ENCODE results near the gene FLNB. TPM values are rescaled to one million over a fixed set of nuclear protein-coding genes. Genes with fewer than 3 reads are reported as not detected.
A peak's percentile ranks its signal among the peaks of the same experiment; 100 is the strongest.

FLNB gene
- total and polyA plus RNA-seq, 2 of the 4 experiments (the other 2 are of a cell fraction) = 78.0 to 136 TPM

DNA sequence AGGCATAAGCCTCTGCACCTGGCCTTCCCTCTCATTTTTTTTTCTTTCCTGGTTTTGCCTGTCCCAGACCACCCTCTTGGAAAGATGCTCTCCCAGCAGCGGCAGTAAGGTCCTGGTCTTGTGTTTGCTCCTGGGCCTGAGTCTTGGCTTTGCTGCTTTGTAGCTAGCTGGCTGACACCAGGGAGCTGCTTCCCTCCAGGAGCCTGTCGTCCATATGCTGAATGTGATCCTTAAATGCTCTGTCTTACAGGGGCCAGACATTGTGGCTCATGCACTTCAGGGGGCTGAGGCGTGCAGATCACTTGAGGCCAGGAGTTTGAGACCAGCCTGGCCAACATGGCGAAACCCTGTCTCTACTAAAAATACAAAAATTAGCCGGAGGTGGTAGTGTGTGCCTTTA, 17.2 kb downstream of the FLNB start:
- no peak overlapping the region for H2AFZ ChIP-seq (replicated peaks; ENCODE audit: low read length, poor library complexity)
- peaks cover 31% of the 10 kb centered on the region for H3K9me1 ChIP-seq (ENCODE audit: insufficient read depth, low read length)
- peak; percentile 16 for ATAC-seq (ENCODE audit: low read depth)
- H3K4me2 ChIP-seq (ENCODE audit: low read depth, low read length) = no peak overlapping the region
- no peak for DNase-seq
- H3K4me1 ChIP-seq (ENCODE audit: control insufficient read depth, insufficient read depth, low read length) = peaks cover 23% of the 10 kb centered on the region
- H3K4me3 ChIP-seq (ENCODE audit: insufficient read depth, low read depth, low read length) = no peak overlapping the region
- no peak overlapping the region for H2BK120ac ChIP-seq (ENCODE audit: low read depth, low read length)
- H3K9ac ChIP-seq (ENCODE audit: low read depth, low read length) = no peak overlapping the region
- H2AK9ac ChIP-seq (replicated peaks; ENCODE audit: low read depth, low read length, poor library complexity) = no peak overlapping the region
- no peak overlapping the region for H4K5ac ChIP-seq (ENCODE audit: low read depth, low read length)
- 89% methylated on average over 1 of the region's 5 CpGs; no CpG with 5 or more reads in 1 of the 2 experiments for WGBS, 2 experiments (ENCODE audit: extremely low coverage in 2 of 2, insufficient read length in 1 of 2)
- no peak overlapping the region; a peak in 1 of 4 replicates for H4K8ac ChIP-seq (ENCODE audit: low read depth in 2 of 2, low read length in 2 of 2)
- H3K27me3 ChIP-seq (ENCODE audit: control insufficient read depth, insufficient read depth, low read length) = no peaks in the 10 kb centered on the region
- H3K79me1 ChIP-seq (ENCODE audit: low read depth in 1 of 2, low read length in 2 of 2) = peaks cover 13 to 80% of the 10 kb centered on the region in 2 experiments
- no peak overlapping the region for H3K18ac ChIP-seq (ENCODE audit: low read depth, low read length)
- in situ Hi-C loops (cut with MboI; ENCODE audit: low sequenced_read_pairs) (no loop called here), intact Hi-C loops (cut with micrococcal nuclease) (no loop called here), dilution Hi-C loops (cut with HindIII; ENCODE audit: low sequenced_read_pairs, unreplicated experiment) (no loop called here)
- BruUV-seq (replicated peaks) = no TSS peak
- H2BK15ac ChIP-seq (ENCODE audit: low read depth, low read length) = no peak overlapping the region
- 0 out of 2 replicates have a peak overlapping the region, but pooled peaks have one; percentile 11 for H2AK5ac ChIP-seq (ENCODE audit: low read depth, low read length)
- H3K4ac ChIP-seq (ENCODE audit: low read depth, low read length) = no peak overlapping the region
- POLR2A ChIA-PET (ENCODE audit: unreplicated experiment) = no interaction called here
- no peak overlapping the region for H3K27ac ChIP-seq (ENCODE audit: insufficient read depth, low read length)
- CTCF ChIA-PET = interaction anchor here (0.6 to 1.1 kb wide), 3 partner anchors 12 to 16 kb away, joined by 3 read pairs; no protein-coding TSS in a partner anchor
- H3K56ac ChIP-seq (ENCODE audit: extremely low read depth, insufficient read depth, low read length) = no peak overlapping the region
- no peak overlapping the region for H3K23ac ChIP-seq (ENCODE audit: low read depth, low read length)
- TF ChIP-seq MAZ (IDR thresholded peaks at IDR 0.05; ENCODE audit: borderline replicate concordance, low read depth, low read length) (no peak), NFE2L2 (IDR thresholded peaks at IDR 0.05; ENCODE audit: low read depth, low read length) (no peak), RFX5 (IDR thresholded peaks at IDR 0.05; ENCODE audit: low read depth, low read length) (no peak), CEBPB (IDR thresholded peaks at IDR 0.05; ENCODE audit: low read depth, low read length) (no peak), USF2 (IDR thresholded peaks at IDR 0.05; ENCODE audit: low read depth, low read length) (no peak), FOS (IDR thresholded peaks at IDR 0.05; ENCODE audit: low read depth, low read length) (no peak), RAD21 (IDR thresholded peaks at IDR 0.05; ENCODE audit: low read length) (no peak), BHLHE40 (IDR thresholded peaks at IDR 0.05; ENCODE audit: low read depth, low read length) (no peak), CHD1 (IDR thresholded peaks at IDR 0.05; ENCODE audit: low read depth, low read length) (no peak), MXI1 (IDR thresholded peaks at IDR 0.05; ENCODE audit: borderline replicate concordance, low read depth, low read length) (no peak), SMC3 (IDR thresholded peaks at IDR 0.05; ENCODE audit: low read depth, low read length) (no peak), MAFK (IDR thresholded peaks at IDR 0.05; ENCODE audit: low read depth, low read length) (no peak)
- TF ChIP-seq, protein P1, sequence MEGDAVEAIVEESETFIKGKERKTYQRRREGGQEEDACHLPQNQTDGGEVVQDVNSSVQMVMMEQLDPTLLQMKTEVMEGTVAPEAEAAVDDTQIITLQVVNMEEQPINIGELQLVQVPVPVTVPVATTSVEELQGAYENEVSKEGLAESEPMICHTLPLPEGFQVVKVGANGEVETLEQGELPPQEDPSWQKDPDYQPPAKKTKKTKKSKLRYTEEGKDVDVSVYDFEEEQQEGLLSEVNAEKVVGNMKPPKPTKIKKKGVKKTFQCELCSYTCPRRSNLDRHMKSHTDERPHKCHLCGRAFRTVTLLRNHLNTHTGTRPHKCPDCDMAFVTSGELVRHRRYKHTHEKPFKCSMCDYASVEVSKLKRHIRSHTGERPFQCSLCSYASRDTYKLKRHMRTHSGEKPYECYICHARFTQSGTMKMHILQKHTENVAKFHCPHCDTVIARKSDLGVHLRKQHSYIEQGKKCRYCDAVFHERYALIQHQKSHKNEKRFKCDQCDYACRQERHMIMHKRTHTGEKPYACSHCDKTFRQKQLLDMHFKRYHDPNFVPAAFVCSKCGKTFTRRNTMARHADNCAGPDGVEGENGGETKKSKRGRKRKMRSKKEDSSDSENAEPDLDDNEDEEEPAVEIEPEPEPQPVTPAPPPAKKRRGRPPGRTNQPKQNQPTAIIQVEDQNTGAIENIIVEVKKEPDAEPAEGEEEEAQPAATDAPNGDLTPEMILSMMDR (conservative IDR thresholded peaks at IDR 0.05; ENCODE audit: low read depth, low read length) = no peak
- TF ChIP-seq, protein P2, sequence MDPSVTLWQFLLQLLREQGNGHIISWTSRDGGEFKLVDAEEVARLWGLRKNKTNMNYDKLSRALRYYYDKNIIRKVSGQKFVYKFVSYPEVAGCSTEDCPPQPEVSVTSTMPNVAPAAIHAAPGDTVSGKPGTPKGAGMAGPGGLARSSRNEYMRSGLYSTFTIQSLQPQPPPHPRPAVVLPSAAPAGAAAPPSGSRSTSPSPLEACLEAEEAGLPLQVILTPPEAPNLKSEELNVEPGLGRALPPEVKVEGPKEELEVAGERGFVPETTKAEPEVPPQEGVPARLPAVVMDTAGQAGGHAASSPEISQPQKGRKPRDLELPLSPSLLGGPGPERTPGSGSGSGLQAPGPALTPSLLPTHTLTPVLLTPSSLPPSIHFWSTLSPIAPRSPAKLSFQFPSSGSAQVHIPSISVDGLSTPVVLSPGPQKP (IDR thresholded peaks at IDR 0.05; ENCODE audit: borderline replicate concordance, low read depth, low read length) = no peak
- H4K91ac ChIP-seq (ENCODE audit: insufficient read depth, low read depth, low read length) = no peak overlapping the region
- H3K14ac ChIP-seq (replicated peaks; ENCODE audit: low read depth, low read length) = no peak overlapping the region; the same call in 1 of the 2 replicates
- H3K9me3 ChIP-seq (ENCODE audit: control insufficient read depth, insufficient read depth, low read length) = no peaks in the 10 kb centered on the region
- H3K36me3 ChIP-seq (ENCODE audit: control insufficient read depth, insufficient read depth, low read length) = no peaks in the 10 kb centered on the region; the same call in 1 of the 2 replicates
- no peak overlapping the region for H2BK20ac ChIP-seq (ENCODE audit: low read depth, low read length)
- H2BK5ac ChIP-seq (ENCODE audit: low read depth, low read length, poor library complexity, severe bottlenecking) = no peak overlapping the region
- peaks cover 91% of the 10 kb centered on the region for H4K20me1 ChIP-seq (ENCODE audit: insufficient read depth, low read length)
